Neural cell (in vitro differentiated cells): ENCODE results near the gene NELFE.

Experiments used
- CTCF ChIP-seq: fragments of 450-650 bp; IDR thresholded peaks from 2 replicates; pipeline ENCODE4 v1.5.1; 2014; ENCODE audit warnings: antibody characterized with exemption, mild to moderate bottlenecking, moderate library complexity; ENCODE audit not compliant: poor library complexity, severe bottlenecking
- MXI1 ChIP-seq: fragments of 450-650 bp; conservative IDR thresholded peaks from 2 replicates; pipeline ENCODE4 v1.6.1; 2014; ENCODE audit warnings: antibody characterized with exemption, mild to moderate bottlenecking; ENCODE audit not compliant: poor library complexity, severe bottlenecking
- POLR2AphosphoS5 ChIP-seq: IDR thresholded peaks from 2 replicates; pipeline ENCODE4 v1.6.1; 2012
- RAD21 ChIP-seq: fragments of 450-650 bp; conservative IDR thresholded peaks from 2 replicates; pipeline ENCODE4 v1.6.1; 2014; ENCODE audit warnings: antibody characterized with exemption, mild to moderate bottlenecking, moderate library complexity
- TAF1 ChIP-seq: IDR thresholded peaks from 2 replicates; pipeline ENCODE4 v1.6.1; 2012; ENCODE audit warnings: low read depth
- TF ChIP-seq, protein P1 (sequence below): IDR thresholded peaks from 2 replicates; pipeline ENCODE4 v1.6.1; 2012; ENCODE audit warnings: borderline replicate concordance

DNA sequence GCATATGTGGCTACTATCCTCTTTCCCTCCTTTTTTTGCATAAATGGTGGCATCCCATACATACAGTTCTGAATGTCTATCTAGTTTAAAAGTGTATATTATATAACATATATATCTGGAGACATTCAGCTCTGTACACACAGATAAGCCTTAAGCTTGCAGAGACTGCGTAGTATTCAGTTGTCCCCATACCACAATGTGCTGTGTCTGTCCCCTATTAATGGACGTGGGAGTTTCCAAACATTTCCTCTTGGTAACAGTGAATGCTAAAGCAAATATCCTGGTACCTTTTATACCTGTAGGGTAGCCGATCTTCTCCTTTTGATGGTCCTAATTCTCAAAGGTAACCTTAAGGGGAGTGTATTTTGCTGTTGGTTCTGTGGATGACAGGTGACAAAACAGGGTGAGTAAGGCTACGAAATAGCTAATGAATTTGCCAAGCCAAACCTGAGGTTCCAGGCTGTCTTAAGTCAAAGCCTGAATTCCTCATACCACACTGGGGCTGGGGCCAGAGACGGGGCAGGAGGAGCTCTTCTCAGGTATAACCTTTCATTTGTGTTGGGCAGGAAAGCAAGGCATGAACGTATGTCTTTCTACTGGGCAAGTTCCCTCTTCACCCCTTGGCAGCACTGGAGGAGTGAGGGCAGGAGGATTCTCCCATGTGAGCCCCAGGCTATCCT, 39.0 kb downstream of the NELFE start:
- no peak for TF ChIP-seq CTCF
- TF ChIP-seq TAF1 = no peak
- no peak for TF ChIP-seq MXI1
- no peak for TF ChIP-seq RAD21
- no peak for TF ChIP-seq POLR2AphosphoS5
- TF ChIP-seq, protein P1, sequence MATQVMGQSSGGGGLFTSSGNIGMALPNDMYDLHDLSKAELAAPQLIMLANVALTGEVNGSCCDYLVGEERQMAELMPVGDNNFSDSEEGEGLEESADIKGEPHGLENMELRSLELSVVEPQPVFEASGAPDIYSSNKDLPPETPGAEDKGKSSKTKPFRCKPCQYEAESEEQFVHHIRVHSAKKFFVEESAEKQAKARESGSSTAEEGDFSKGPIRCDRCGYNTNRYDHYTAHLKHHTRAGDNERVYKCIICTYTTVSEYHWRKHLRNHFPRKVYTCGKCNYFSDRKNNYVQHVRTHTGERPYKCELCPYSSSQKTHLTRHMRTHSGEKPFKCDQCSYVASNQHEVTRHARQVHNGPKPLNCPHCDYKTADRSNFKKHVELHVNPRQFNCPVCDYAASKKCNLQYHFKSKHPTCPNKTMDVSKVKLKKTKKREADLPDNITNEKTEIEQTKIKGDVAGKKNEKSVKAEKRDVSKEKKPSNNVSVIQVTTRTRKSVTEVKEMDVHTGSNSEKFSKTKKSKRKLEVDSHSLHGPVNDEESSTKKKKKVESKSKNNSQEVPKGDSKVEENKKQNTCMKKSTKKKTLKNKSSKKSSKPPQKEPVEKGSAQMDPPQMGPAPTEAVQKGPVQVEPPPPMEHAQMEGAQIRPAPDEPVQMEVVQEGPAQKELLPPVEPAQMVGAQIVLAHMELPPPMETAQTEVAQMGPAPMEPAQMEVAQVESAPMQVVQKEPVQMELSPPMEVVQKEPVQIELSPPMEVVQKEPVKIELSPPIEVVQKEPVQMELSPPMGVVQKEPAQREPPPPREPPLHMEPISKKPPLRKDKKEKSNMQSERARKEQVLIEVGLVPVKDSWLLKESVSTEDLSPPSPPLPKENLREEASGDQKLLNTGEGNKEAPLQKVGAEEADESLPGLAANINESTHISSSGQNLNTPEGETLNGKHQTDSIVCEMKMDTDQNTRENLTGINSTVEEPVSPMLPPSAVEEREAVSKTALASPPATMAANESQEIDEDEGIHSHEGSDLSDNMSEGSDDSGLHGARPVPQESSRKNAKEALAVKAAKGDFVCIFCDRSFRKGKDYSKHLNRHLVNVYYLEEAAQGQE = no peak
